ENCODE data around the gene RMDN2.

RMDN2 gene

GRCh38 chr2:38065502-38066135 lies 140.5 kb downstream of the RMDN2 start (continued):
- TF ChIP-seq ZNF658 (tag by site-specific recombination; IDR thresholded peaks at IDR 0.05) (no peak), ZNF626 (tag by site-specific recombination; IDR thresholded peaks at IDR 0.05) (no peak), ZNF341 (tag by site-specific recombination; IDR thresholded peaks at IDR 0.05; ENCODE audit: low read depth) (no peak), ZBTB10 (tag by site-specific recombination; IDR thresholded peaks at IDR 0.05) (no peak), ZNF324 (tag by site-specific recombination; IDR thresholded peaks at IDR 0.05) (no peak), KLF10 (tag by site-specific recombination; IDR thresholded peaks at IDR 0.05) (no peak)

GRCh38 chr2:38066421-38067115 lies 141.5 kb downstream of the RMDN2 start:
- Histone ChIP-seq H3K9me3 (ENCODE audit: control insufficient read depth, insufficient read depth, low read depth, low read length) (no peaks in the 10 kb centered on the region), H3K27ac (ENCODE audit: extremely low read depth, low read depth, low read length) (no peak overlapping the region), H3K36me3 (ENCODE audit: control insufficient read depth in 2 of 2, insufficient read depth in 1 of 2, low read length in 2 of 2) (no peaks in the 10 kb centered on the region), H3K4me3 (ENCODE audit: low read depth, low read length) (no peak overlapping the region), H3K4me1 (ENCODE audit: control insufficient read depth, insufficient read depth, low read length) (peaks cover 4% of the 10 kb centered on the region; the same call in 1 of the 2 replicates)
- TF ChIP-seq ZNF843 (tag by site-specific recombination; IDR thresholded peaks at IDR 0.05), result no peak
- TF ChIP-seq ZNF155 (tag by site-specific recombination; IDR thresholded peaks at IDR 0.05), result no peak
- TF ChIP-seq ZNF248 (tag by site-specific recombination; IDR thresholded peaks at IDR 0.05), result no peak
- POLR2A ChIA-PET, result no interaction called here
- CTCF ChIA-PET, result interaction anchor here (1.2 kb wide), 1 partner anchor 9 kb away, joined by 3 read pairs; no protein-coding TSS in a partner anchor

All from HEK293 (cell line).